HG03432 (cell line): ENCODE data around the gene RNF220.

ENCODE experiments used
- ATAC-seq: cut with Tn5 transposase; IDR thresholded peaks from one replicate; pipeline ENCODE4 v1.9.1; 2021; ENCODE audit warnings: mild to moderate bottlenecking, moderate library complexity; ENCODE audit not compliant: unreplicated experiment

RNF220 gene

DNA sequence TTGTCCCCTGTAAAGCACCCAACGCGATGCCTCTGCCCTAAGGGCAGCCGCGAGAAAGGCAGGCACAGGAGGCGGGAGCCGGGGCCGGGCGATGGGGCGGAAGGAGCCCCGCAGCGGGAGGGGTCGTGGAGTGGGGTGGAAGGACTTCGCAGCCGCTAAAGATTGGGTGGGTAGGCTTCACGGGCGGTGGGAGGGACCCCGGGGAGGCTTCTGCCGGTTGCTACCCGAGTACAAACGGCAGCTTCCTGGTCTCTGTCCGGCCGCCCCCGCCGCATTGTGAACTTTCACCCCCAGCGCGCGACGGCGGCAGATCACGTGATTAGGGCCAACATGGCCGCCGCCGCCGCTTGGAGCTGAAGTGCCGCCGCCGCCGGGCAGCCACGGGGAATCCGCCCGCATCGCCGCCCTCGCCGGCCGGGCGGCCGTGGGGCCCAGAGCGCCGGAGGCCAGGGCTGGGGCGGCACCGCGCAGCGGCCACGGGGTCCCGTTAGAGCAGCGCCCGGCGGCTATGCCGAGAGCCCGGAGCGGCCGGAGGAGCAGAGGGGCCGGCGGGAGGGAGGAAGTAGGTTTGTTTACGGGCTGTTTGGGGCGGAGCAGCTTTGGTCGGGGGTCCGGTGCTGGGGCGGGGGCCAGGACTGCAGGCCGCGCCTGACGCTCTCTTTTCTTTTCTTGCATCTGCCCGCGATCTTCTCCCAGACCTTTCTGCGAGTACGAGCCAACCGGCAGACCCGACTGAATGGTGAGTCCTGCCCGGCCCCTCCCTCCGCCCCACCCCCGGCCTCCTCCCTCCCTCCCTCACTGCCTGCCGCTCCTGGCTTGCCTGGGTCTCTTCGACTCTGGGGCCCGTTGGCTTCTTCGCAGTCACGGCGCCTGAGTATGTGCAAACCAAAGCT, 226.8 kb downstream of the RNF220 start:
- ATAC-seq, result peak; percentile 73

- ATAC-seq, result no peak
Measured at GRCh38 chr1:44632598-44632997, 227.5 kb downstream of the RNF220 start.

- no peak for ATAC-seq
Measured at GRCh38 chr1:44634606-44635189, 229.6 kb downstream of the RNF220 start.

GRCh38 chr1:44635439-44635838, 230.4 kb downstream of the RNF220 start:
- no peak for ATAC-seq

- ATAC-seq, result no peak
Measured at GRCh38 chr1:44636083-44636687, 231.1 kb downstream of the RNF220 start.

DNA sequence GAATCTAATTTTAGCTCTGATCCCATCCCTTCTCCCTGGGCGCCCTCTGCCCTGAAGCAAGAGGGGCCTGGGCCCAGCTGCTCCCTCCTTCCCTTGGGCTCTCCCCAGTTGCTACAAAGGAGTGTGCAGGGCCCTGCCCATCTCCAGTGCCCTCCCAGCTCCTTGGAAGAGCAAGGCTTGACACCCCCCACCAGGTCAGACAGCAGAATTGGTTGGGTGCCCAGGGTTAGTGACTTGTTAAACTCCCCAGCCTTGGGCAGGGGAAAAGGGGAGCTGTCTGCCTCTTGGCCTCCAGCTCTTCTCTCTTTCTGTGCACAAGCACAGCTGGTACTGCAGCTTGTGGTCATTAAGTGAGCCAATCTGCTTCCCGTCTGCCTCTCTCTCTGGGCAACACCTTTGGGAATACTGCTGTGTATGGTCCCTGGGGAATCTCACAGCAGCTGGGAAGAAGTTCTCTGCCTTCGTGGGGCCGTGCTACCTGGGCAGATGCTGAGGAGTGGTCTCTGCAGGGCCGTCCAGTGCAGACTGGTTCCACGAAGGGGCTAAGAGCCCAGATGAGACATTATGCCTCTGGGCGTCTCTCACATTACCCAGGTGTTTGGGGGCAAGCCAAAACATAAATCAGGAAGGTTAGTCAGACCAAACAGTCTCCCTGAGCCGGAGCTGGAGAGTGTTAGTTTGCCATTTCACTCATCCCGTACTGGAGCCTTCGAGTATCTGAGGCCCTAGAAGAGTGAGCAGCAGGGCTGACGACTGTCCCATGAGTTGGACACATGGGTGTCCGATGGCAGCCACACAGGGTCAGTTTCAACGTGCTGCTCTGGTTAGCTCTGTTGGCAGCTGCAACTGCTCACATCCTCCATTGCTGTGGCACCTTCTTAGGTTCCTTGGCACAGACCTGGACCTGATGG, 231.9 kb downstream of the RNF220 start:
- ATAC-seq, result no peak

- no peak for ATAC-seq
Measured at GRCh38 chr1:44637702-44638411, 232.8 kb downstream of the RNF220 start.

DNA sequence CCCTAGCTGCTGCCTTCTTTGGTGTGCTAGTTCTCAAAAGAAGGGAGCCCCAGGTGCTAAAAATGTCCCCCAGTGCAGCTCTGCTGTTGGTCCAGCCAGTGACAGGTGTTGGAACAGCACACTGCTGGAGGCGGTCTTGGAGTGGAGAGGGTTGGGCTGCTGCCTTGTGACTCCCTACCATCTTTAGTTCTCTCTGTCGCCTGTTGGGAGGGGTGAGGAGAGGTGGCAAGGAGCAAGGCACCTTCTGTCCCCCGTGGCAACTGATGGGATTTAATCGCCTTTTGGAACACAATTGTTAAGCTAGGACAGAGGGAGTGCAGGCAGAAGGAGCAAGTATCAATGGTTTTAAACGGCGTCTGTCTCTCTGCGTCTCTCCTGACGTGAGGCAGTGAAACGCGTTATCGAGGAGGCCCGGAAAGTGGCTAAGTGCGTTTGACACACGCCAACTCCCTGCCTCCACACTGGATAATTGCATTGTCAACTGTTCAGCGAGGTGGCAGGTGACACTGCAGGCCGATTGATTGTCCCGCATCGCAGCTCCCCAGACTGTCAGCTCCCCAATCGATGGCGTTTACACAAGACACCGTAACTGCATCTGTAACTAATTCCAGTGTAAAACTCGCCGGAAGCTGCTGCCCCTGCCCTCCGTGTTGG, 235.3 kb downstream of the RNF220 start:
- no peak for ATAC-seq

- no peak for ATAC-seq
Measured at GRCh38 chr1:44641126-44642102, 236.4 kb downstream of the RNF220 start.

- ATAC-seq, result no peak
Measured at GRCh38 chr1:44642255-44642654, 237.2 kb downstream of the RNF220 start.

DNA sequence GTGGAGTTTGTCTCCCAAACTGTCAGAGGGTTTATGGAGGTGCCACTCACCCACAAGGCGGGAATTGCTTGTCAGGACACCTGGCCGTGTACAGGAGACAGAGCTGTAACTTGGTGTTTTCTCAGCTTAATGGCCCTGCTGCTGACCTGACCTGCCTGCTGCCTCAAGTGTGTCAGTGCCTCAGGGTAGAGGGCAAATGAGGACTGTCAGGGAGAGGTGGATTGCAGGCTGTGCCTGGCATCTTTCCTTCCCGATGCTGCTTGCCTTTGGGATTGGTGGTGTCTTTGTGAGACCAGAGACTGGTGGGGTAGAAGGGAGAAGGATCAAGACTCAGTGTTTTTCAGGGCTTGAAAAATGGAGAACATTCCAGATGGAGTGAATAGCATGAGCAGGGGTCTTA, 237.9 kb downstream of the RNF220 start:
- no peak for ATAC-seq

DNA sequence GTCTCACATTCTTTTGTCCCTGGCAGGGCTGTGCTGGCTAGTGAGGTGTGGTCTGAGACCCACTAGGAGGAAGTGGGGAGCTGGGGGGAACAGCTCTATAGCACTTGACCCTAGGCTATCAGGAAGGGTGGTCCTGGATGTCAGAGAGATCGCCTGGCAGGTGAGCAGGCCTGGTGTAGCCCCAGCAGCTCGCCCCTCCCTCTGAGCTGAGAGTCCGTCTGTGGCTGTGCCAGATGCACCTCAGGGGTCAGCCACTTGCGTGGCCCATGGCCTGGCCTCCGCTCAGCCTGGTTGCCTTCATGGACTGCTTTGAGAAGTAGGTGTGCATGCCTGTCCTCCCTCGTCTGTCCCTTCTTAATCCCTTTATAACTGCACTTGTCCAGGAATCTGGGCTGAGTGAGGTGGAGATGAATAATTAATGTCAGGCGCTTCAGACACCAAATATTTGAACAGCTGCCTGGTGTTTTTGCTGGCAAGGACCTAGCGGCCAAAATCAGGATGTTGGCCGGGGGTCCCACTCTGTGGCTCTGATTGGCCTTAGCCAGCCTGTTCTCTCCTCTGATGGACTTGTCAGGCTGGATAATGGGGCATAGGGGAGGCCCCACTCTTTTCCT, 238.8 kb downstream of the RNF220 start:
- ATAC-seq, result no peak

DNA sequence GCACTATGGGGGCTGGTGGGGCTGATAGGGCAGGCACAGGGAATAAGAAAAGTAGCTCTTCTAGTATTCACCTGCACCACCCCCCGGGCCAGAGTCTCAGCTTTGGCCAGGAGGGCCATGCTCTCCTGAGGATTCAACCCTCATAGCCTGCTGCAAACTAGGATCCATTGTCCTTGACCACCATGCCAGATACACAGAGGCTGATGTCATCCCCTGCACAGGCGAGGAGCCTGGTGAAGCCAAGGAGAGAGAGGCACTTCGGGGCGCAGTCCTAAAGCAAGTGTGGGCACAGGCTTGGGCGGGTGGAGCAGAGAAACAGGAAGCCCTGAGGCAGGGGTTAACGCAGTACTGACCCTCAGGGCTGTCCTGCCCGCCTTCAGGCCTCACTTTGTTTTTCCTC, 239.8 kb downstream of the RNF220 start:
- no peak for ATAC-seq

GRCh38 chr1:44645476-44646244, 240.6 kb downstream of the RNF220 start:
- ATAC-seq, result no peak

- ATAC-seq, result no peak
Measured at GRCh38 chr1:44646261-44647110, 241.4 kb downstream of the RNF220 start.

- ATAC-seq, result no peak
Measured at GRCh38 chr1:44647896-44648295, 242.8 kb downstream of the RNF220 start.
